Tongue (tissue), 2 donors: ENCODE measurements around the gene NENF. TPM values are rescaled to one million over a fixed set of nuclear protein-coding genes. Genes with fewer than 3 reads are reported as not detected.

Experiments
- DNase-seq: peaks from one replicate; pipeline ENCODE4 v3.0.0-alpha.2; 2015
- total RNA-seq: library from RNA; depleted of rRNA; stranded (reverse); fragments of >200 nt; gene quantifications from one replicate; pipeline ENCODE4 v1.2.3, GENCODE V29; 2014

NENF gene
- total RNA-seq, 1 donor from 2014 or later, result 78.7 TPM

GRCh38 chr1:212431644-212432043, 1.1 kb upstream of the NENF start:
- DNase-seq, result no peak

- no peak for DNase-seq
Measured at GRCh38 chr1:212432272-212432660, 454 bp upstream of the NENF start.

- DNase-seq, result no peak
Measured at GRCh38 chr1:212433577-212434462, 1.1 kb downstream of the NENF start.

GRCh38 chr1:212434992-212435391, 2.3 kb downstream of the NENF start:
- DNase-seq, result no peak

- DNase-seq, result no peak
Measured at GRCh38 chr1:212437179-212437798, 4.6 kb downstream of the NENF start.

GRCh38 chr1:212438831-212439237, 6.1 kb downstream of the NENF start:
- no peak for DNase-seq

- no peak for DNase-seq
Measured at GRCh38 chr1:212440419-212440818, 7.7 kb downstream of the NENF start.

- no peak for DNase-seq
Measured at GRCh38 chr1:212442408-212442807, 9.7 kb downstream of the NENF start.

GRCh38 chr1:212446333-212446732, 13.6 kb downstream of the NENF start:
- DNase-seq, result no peak

GRCh38 chr1:212447478-212447877, 14.8 kb downstream of the NENF start:
- DNase-seq, result no peak

- peak; percentile 96 for DNase-seq
Measured at GRCh38 chr1:212450331-212450881, 17.7 kb downstream of the NENF start.

GRCh38 chr1:212451416-212452322, 18.9 kb downstream of the NENF start:
- no peak for DNase-seq

GRCh38 chr1:212452323-212453155, 19.8 kb downstream of the NENF start:
- DNase-seq, result peak; percentile 90

GRCh38 chr1:212453156-212453857, 20.6 kb downstream of the NENF start:
- no peak for DNase-seq

GRCh38 chr1:212454741-212455140, 22.0 kb downstream of the NENF start:
- DNase-seq, result no peak

- no peak for DNase-seq
Measured at GRCh38 chr1:212455401-212455800, 22.7 kb downstream of the NENF start.

- peak; percentile 97 for DNase-seq
Measured at GRCh38 chr1:212455803-212456528, 23.2 kb downstream of the NENF start.

GRCh38 chr1:212457740-212458338, 25.1 kb downstream of the NENF start:
- DNase-seq, result peak; percentile 54

GRCh38 chr1:212458817-212459216, 26.1 kb downstream of the NENF start:
- no peak for DNase-seq

GRCh38 chr1:212459656-212460055, 26.9 kb downstream of the NENF start:
- no peak for DNase-seq
